Activated CD8-positive, alpha-beta memory T cell treated with anti-CD3 and anti-CD28 coated beads for 36 hours (primary cell): ENCODE measurements around the gene PDXDC1. TPM values are rescaled to one million over a fixed set of nuclear protein-coding genes. Genes with fewer than 3 reads are reported as not detected.
"Not testable (repeated sequence)": the region's sequence is repeated elsewhere in the genome, so short reads cannot be mapped to it uniquely, and the experiment has no call there.

Source experiments
- CTCF ChIA-PET: fragments of 350-600 bp; sonication (Branson Sonifier 250); formaldehyde crosslinking; loops from one replicate; lab custom pipeline; 2021; ENCODE audit warnings: antibody characterized with exemption; lab: Charles Lee
- POLR2A ChIA-PET: fragments of 350-600 bp; sonication (Branson Sonifier 250); formaldehyde crosslinking; loops from one replicate; lab custom pipeline; 2021; ENCODE audit warnings: antibody characterized with exemption; lab: Charles Lee
- total RNA-seq, 2 experiments: library from RNA; stranded (reverse); gene quantifications; one replicate each; pipeline ENCODE4 v1.2.3, GENCODE V29; 2021

PDXDC1 gene
- total RNA-seq, result 10 to 100 TPM; 53.1 to 54.2 TPM

DNA sequence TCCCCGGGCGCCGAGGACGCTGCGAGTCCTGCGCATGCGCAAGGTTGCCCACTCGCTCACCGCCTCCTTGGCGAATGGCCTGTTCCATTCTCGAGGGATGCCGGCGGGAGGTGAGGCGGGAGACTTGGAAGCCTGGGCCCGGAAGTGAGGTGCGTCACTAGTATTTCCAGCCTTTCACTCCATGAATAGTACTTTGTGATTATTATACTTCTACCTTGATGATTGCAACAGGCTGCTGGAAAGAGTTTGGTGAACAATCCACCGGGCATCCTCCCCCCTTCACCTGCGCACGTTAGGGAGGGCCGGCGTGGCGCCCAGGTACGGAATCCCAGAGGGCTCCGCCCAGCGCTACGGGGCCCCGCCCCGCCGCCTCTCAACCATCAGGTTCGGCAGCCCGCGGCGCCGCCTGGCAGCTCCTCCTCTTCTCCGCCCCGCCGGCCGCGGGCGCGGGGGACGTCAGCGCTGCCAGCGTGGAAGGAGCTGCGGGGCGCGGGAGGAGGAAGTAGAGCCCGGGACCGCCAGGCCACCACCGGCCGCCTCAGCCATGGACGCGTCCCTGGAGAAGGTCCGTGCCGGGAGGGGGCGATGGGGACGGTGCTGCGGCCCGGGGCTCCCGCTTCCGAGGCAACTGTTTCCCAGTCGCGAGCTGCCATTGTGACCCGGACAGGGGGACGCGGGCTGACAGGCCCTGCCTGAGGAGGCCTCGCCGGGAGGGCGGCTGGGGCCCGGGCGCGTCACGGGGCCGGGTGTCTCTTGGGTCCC lies at the start of gene PDXDC1:
PDXDC1 (plus strand) TSS at position 371 of the 762 bp plus-strand sequence; CDS start at position 545, 174 bp downstream.
- POLR2A ChIA-PET, result interaction anchor here (0.7 kb wide), 1 partner anchor 120 kb away, joined by 3 read pairs; the partner anchor contains the start of gene RRN3
- CTCF ChIA-PET, result not testable (repeated sequence)

DNA sequence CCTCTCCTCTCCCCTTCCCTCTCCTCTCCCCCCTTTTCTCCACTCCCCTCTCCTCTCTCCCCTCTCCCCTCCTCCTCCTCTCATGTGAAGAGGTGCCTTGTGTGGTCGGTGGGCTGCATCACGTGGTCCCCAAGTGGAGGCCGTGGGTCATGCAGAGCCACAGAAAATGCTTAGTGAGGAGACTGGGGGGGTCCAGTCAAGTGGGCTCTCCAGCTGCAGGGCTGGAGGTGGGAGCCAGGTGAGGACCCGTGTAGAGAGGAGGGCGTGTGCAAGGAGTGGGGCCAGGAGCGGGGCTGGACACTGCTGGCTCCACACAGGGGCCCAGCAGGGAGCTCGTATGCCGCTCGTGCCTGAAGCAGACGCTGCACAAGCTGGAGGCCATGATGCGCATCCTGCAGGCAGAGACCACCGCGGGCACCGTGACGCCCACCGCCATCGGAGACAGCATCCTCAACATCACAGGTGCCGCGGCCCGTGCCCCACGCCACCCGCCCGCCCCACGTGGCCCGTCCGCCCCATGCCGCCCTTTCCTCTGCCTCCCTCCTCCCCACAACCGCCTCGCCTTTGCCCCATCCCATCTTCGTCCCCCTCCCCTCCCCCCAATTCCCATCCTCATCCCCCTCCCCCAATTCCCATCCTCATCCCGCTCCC lies 46.6 kb upstream of the PDXDC1 start:
- POLR2A ChIA-PET, CTCF ChIA-PET: not testable (repeated sequence)

DNA sequence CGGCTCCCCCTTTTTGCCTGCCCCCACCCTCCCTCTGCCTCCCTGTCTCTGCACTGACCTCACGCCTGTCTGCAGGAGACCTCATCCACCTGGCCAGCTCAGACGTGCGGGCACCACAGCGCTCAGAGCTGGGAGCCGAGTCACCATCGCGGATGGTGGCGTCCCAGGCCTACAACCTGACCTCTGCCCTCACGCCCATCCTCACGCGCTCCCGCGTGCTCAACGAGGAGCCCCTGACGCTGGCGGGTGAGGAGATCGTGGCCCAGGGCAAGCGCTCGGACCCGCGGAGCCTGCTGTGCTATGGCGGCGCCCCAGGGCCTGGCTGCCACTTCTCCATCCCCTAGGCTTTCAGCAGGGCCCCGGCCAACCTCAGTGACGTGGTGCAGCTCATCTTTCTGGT lies 45.6 kb upstream of the PDXDC1 start:
- CTCF ChIA-PET, POLR2A ChIA-PET: not testable (repeated sequence)

GRCh38 chr16:14930246-14930645 lies 44.6 kb upstream of the PDXDC1 start:
- CTCF ChIA-PET, POLR2A ChIA-PET: not testable (repeated sequence)

- CTCF ChIA-PET, POLR2A ChIA-PET: not testable (repeated sequence)
Measured at GRCh38 chr16:14930971-14931370, 43.9 kb upstream of the PDXDC1 start.

GRCh38 chr16:14932581-14933375 lies 42.0 kb upstream of the PDXDC1 start:
- CTCF ChIA-PET, POLR2A ChIA-PET: not testable (repeated sequence)

- CTCF ChIA-PET, POLR2A ChIA-PET: not testable (repeated sequence)
Measured at GRCh38 chr16:14937143-14937542, 37.7 kb upstream of the PDXDC1 start, which contains the start of gene NPIPA1. TSS of gene NPIPA1 (plus strand) at chr16:14937443. CDS start at chr16:14937443, 0 bp downstream.

DNA sequence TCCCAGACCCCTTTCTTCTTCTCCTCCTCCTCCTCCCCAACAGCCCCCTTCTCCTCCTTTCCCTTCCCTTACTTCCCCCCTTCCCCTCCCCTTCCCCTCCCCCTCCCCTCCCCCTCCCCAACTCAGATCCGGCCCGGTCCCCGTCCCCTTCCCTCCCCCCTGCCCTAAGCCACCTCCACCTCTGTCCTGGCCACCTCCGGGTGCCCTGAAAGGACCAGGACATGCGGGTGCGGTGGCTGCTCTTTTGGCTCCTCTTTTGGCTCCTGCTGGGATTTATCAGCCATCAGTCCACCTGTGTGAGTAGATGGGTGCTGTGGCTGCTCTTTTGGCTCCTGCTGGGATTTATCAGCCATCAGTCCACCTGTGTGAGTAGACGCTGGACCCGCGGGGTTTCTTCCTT lies 36.8 kb upstream of the PDXDC1 start:
- CTCF ChIA-PET, POLR2A ChIA-PET: not testable (repeated sequence)

GRCh38 chr16:14942686-14943085 lies 32.1 kb upstream of the PDXDC1 start:
- CTCF ChIA-PET, POLR2A ChIA-PET: not testable (repeated sequence)

DNA sequence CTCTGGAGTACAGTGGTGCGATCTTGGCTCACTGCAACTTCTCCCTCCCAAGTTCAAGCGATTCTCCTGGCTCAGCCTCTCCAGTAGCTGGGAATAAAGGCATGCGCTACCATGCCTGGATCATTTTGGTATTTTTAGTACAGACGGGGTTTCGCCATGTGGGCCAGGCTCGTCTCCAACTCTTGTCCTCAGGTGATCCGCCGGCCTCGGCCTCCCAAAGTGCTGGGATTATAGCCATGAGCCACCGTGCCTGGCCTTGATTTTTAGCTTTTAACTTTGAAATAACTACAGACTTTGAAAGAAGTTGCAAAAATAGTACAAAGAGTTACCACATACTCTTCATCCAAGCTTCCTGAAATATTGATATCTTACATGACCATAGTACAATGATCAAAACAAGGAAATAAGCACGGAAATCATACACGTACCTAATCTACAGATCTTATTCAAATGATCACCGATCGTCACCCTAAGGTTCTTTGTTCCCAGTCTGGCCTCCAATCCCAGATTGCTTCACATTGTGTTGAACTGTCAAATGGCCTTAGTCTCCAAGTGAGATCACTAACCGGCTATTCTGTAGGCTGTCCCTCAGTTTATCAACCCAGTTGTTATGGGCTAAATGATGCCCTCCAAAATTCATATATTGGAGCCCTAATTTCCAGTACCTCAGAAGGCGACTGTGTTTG lies 19.1 kb upstream of the PDXDC1 start:
- ChIA-PET POLR2A (no interaction called here), CTCF (interaction anchor here (0.6 to 0.7 kb wide), 2 partner anchors 75 to 1122 kb away, joined by 3 read pairs; no protein-coding TSS in a partner anchor)

DNA sequence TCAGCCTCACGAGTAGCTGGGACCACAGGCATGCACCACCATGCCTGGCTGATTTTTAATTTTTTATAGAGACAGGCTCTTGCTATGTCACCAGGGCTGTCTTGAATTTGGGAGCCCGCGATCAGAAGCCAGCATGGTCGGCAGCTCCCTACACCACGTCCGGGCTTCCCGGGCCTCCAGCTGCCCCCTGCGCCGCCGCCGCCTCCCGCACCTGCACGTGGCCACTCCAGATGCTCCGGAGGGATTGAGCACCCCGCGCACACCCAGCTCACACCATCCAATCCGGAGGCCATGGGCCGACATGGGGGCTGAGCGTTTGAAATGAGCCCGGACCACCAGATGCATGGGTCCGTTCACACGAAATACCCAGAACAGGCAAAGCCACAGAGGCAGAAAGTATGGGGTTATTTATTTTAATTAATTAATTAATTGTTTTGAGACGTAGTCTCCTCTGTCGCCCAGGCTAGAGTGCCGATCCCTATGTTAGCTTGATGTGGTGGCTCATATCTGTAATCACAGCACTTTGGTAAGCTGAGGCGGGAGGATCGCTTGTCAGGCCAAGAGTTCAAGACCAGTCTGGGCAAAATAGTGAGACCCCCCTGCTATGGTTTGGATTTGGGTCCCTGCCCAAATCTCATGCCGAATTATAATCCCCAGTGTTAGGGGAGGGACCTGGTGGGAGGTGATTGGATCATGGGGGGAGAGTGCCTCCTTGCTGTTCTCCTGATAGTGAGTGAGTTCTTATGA lies 17.1 kb upstream of the PDXDC1 start:
- POLR2A ChIA-PET, result no interaction called here
- CTCF ChIA-PET, result no interaction called here

DNA sequence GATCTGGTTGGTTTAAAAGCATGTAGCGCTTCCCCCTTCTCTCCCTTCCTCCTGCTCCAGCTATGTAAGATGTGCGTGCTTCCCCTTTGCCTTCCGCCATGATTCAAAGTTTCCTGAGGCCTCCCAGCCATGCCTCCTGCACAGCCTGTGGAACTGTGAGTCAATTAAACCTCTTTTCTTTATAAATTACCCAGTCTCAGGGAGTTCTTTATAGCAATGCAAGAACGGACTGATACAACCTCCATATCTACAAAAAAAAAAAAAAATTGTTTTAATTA lies 16.6 kb upstream of the PDXDC1 start:
- ChIA-PET POLR2A (no interaction called here), CTCF (no interaction called here)

- ChIA-PET POLR2A (no interaction called here), CTCF (interaction anchor here (0.6 kb wide), 1 partner anchor 1423 kb away, joined by 5 read pairs; no protein-coding TSS in a partner anchor)
Measured at GRCh38 chr16:14958970-14959369, 15.9 kb upstream of the PDXDC1 start.

GRCh38 chr16:14961405-14962186 lies 13.2 kb upstream of the PDXDC1 start:
- POLR2A ChIA-PET, result no interaction called here
- CTCF ChIA-PET, result no interaction called here

GRCh38 chr16:14963281-14964173 lies 11.3 kb upstream of the PDXDC1 start:
- POLR2A ChIA-PET, result no interaction called here
- CTCF ChIA-PET, result no interaction called here

DNA sequence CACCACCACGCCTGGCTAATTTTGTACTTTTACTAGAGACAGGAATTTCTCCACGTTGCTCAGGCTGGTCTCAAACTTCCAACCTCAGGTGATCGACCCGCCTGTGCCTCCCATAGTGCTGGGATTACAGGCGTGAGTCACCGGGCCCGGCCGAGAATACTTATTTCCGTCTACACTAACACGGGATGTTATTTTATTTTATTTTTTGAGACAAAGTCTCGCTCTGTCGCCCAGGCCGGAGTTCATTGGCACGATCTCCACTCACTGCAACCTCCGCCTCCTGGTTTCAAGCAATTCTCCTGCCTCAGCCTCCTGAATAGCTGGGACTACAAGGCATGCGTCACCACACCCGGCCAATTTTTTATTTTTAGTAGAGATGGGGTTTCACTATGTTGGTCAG lies 9.5 kb upstream of the PDXDC1 start:
- POLR2A ChIA-PET, result no interaction called here

DNA sequence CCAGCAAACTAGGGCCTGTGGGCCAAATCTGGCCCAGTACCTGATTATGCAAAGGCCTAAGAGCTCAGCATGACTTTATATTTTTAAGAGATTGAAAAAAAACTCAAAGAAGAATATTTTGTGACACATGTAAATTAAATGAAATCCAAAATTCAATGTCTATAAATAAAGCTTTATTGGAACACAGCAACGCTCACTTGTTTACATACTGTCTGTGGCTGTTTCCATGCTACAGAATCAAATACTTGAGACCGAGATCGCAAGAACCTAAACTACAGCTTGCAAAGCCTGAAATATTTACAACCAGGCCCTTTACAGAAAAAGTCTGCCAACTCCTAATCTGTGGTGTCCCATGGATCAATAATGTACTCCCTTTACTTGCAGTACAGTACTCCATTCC lies 5.0 kb upstream of the PDXDC1 start:
- POLR2A ChIA-PET, CTCF ChIA-PET: not testable (repeated sequence)

More for the DNA sequence above, 9.5 kb upstream of the PDXDC1 start:
- CTCF ChIA-PET, result no interaction called here
